ENCODE measurements around the gene CUL2.
"Not testable (repeated sequence)": the region's sequence is repeated elsewhere in the genome, so short reads cannot be mapped to it uniquely, and the experiment has no call there.

Gene CUL2

GRCh38 chr10:35050568-35050967, 39.6 kb downstream of the CUL2 start:
- no peaks in the 10 kb centered on the region for H3K79me2 ChIP-seq (ENCODE audit: insufficient read depth, low read length)
- no peaks in the 10 kb centered on the region for H3K9me3 ChIP-seq (ENCODE audit: insufficient read depth, low read length, severe bottlenecking)
- DNase-seq (no peak), ATAC-seq (ENCODE audit: insufficient read depth, low read depth) (no peak)
- H4K20me1 ChIP-seq (ENCODE audit: insufficient read depth, low read length), result no peaks in the 10 kb centered on the region
- H3K4me3 ChIP-seq (ENCODE audit: low read depth in 1 of 2, low read length in 2 of 2), result no peak overlapping the region
- no peak overlapping the region for H3K9ac ChIP-seq (ENCODE audit: low read depth, low read length)
- H3K27ac ChIP-seq (ENCODE audit: low read length), result no peak overlapping the region
- H3K27me3 ChIP-seq (ENCODE audit: insufficient read depth, low read length, poor library complexity), result no peaks in the 10 kb centered on the region
- H3K4me2 ChIP-seq (ENCODE audit: insufficient read depth, low read length), result no peak overlapping the region
- H3K36me3 ChIP-seq (ENCODE audit: insufficient read depth, low read length), result peaks cover 68% of the 10 kb centered on the region
- H2AFZ ChIP-seq (ENCODE audit: low read depth, low read length), result no peak overlapping the region
- TF ChIP-seq EZH2 (IDR thresholded peaks at IDR 0.05; ENCODE audit: borderline replicate concordance, low read depth, low read length, severe bottlenecking), result no peak
- TF ChIP-seq, protein P1, sequence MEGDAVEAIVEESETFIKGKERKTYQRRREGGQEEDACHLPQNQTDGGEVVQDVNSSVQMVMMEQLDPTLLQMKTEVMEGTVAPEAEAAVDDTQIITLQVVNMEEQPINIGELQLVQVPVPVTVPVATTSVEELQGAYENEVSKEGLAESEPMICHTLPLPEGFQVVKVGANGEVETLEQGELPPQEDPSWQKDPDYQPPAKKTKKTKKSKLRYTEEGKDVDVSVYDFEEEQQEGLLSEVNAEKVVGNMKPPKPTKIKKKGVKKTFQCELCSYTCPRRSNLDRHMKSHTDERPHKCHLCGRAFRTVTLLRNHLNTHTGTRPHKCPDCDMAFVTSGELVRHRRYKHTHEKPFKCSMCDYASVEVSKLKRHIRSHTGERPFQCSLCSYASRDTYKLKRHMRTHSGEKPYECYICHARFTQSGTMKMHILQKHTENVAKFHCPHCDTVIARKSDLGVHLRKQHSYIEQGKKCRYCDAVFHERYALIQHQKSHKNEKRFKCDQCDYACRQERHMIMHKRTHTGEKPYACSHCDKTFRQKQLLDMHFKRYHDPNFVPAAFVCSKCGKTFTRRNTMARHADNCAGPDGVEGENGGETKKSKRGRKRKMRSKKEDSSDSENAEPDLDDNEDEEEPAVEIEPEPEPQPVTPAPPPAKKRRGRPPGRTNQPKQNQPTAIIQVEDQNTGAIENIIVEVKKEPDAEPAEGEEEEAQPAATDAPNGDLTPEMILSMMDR (IDR thresholded peaks at IDR 0.05; ENCODE audit: borderline replicate concordance, extremely low read depth, low read length, poor library complexity, severe bottlenecking), result no peak
- H3K4me1 ChIP-seq (ENCODE audit: insufficient read depth, low read length), result no peaks in the 10 kb centered on the region

DNA sequence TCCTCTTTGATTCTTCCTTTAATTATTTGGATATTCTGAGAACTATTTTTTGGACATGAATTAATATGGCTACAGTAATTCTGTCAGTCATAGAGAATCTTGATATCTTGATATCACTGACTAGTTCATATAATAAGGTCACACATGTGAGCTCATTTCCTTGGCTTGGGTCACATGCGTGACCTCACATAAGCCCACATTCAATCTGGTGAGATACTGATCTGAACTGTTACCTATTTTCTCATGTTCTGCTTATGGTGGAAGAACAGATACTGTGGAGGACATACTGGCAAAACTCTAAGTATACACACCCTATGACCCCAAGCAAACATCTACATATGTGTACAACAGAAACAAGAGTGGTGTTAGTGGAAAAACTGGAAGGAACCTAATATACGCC, 44.1 kb downstream of the CUL2 start:
- ATAC-seq (ENCODE audit: insufficient read depth, low read depth), result no peak
- Histone ChIP-seq H3K9ac (ENCODE audit: low read depth, low read length) (no peak overlapping the region), H3K9me3 (ENCODE audit: insufficient read depth, low read length, severe bottlenecking) (no peaks in the 10 kb centered on the region), H4K20me1 (ENCODE audit: insufficient read depth, low read length) (0 out of 2 replicates have a peak, but pooled peaks cover 2% of the 10 kb centered on the region), H3K79me2 (ENCODE audit: insufficient read depth, low read length) (no peaks in the 10 kb centered on the region), H3K36me3 (ENCODE audit: insufficient read depth, low read length) (peaks cover 73% of the 10 kb centered on the region), H2AFZ (ENCODE audit: low read depth, low read length) (no peak overlapping the region), H3K4me1 (ENCODE audit: insufficient read depth, low read length) (no peaks in the 10 kb centered on the region), H3K27ac (ENCODE audit: low read length) (no peak overlapping the region), H3K27me3 (ENCODE audit: insufficient read depth, low read length, poor library complexity) (no peaks in the 10 kb centered on the region), H3K4me3 (ENCODE audit: low read depth in 1 of 2, low read length in 2 of 2) (no peak overlapping the region), H3K4me2 (ENCODE audit: insufficient read depth, low read length) (no peak overlapping the region)
- no peak for DNase-seq
- TF ChIP-seq, protein P1 (IDR thresholded peaks at IDR 0.05; ENCODE audit: borderline replicate concordance, extremely low read depth, low read length, poor library complexity, severe bottlenecking), result no peak
- no peak for TF ChIP-seq EZH2 (IDR thresholded peaks at IDR 0.05; ENCODE audit: borderline replicate concordance, low read depth, low read length, severe bottlenecking)

DNA sequence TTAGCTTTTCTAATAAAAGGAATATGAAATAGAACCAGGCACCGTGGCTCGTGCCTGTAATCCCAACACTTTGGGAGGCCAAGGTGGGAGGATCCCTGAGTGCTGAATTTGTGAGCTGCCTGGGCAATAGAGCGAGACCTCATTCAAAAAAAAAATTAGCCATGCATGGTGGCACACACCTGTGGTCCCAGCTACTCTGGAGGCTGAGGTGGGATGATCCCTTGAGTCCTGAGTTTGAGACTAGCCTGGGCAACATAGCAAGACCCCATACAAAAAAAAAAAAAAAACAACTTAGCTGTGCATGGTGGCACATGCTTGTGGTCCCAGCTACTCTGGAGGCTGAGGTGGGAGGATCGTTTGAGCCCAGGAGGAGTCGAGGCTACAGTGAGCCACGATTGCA, 44.9 kb downstream of the CUL2 start:
- not testable (repeated sequence) for H3K79me2 ChIP-seq (ENCODE audit: insufficient read depth, low read length); H3K9ac ChIP-seq (ENCODE audit: low read depth, low read length); H3K9me3 ChIP-seq (ENCODE audit: insufficient read depth, low read length, severe bottlenecking); H3K4me2 ChIP-seq (ENCODE audit: insufficient read depth, low read length); H4K20me1 ChIP-seq (ENCODE audit: insufficient read depth, low read length); H3K27me3 ChIP-seq (ENCODE audit: insufficient read depth, low read length, poor library complexity); H3K4me3 ChIP-seq (ENCODE audit: low read depth in 1 of 2, low read length in 2 of 2); H2AFZ ChIP-seq (ENCODE audit: low read depth, low read length); H3K27ac ChIP-seq (ENCODE audit: low read length); ATAC-seq (ENCODE audit: insufficient read depth, low read depth); H3K4me1 ChIP-seq (ENCODE audit: insufficient read depth, low read length); DNase-seq
- H3K36me3 ChIP-seq (ENCODE audit: insufficient read depth, low read length), result peaks cover 75% of the 10 kb centered on the region

GRCh38 chr10:35043796-35044344, 46.3 kb downstream of the CUL2 start:
- H3K79me2 ChIP-seq (ENCODE audit: insufficient read depth, low read length), result no peaks in the 10 kb centered on the region
- H3K27ac ChIP-seq (ENCODE audit: low read length), result no peak overlapping the region
- no peak overlapping the region for H3K9ac ChIP-seq (ENCODE audit: low read depth, low read length)
- no peak overlapping the region for H3K4me3 ChIP-seq (ENCODE audit: low read depth in 1 of 2, low read length in 2 of 2)
- H3K36me3 ChIP-seq (ENCODE audit: insufficient read depth, low read length), result peaks cover 72% of the 10 kb centered on the region
- no peaks in the 10 kb centered on the region for H3K4me1 ChIP-seq (ENCODE audit: insufficient read depth, low read length)
- no peaks in the 10 kb centered on the region for H3K27me3 ChIP-seq (ENCODE audit: insufficient read depth, low read length, poor library complexity)
- TF ChIP-seq EZH2 (IDR thresholded peaks at IDR 0.05; ENCODE audit: borderline replicate concordance, low read depth, low read length, severe bottlenecking), result no peak
- TF ChIP-seq, protein P1 (IDR thresholded peaks at IDR 0.05; ENCODE audit: borderline replicate concordance, extremely low read depth, low read length, poor library complexity, severe bottlenecking), result no peak
- H3K9me3 ChIP-seq (ENCODE audit: insufficient read depth, low read length, severe bottlenecking), result no peaks in the 10 kb centered on the region
- DNase-seq (no peak), ATAC-seq (ENCODE audit: insufficient read depth, low read depth) (no peak)
- H2AFZ ChIP-seq (ENCODE audit: low read depth, low read length), result no peak overlapping the region
- no peak overlapping the region for H3K4me2 ChIP-seq (ENCODE audit: insufficient read depth, low read length)
- H4K20me1 ChIP-seq (ENCODE audit: insufficient read depth, low read length), result 0 out of 2 replicates have a peak, but pooled peaks cover 2% of the 10 kb centered on the region
